ENCODE measurements around the gene GBP3.

DNA sequence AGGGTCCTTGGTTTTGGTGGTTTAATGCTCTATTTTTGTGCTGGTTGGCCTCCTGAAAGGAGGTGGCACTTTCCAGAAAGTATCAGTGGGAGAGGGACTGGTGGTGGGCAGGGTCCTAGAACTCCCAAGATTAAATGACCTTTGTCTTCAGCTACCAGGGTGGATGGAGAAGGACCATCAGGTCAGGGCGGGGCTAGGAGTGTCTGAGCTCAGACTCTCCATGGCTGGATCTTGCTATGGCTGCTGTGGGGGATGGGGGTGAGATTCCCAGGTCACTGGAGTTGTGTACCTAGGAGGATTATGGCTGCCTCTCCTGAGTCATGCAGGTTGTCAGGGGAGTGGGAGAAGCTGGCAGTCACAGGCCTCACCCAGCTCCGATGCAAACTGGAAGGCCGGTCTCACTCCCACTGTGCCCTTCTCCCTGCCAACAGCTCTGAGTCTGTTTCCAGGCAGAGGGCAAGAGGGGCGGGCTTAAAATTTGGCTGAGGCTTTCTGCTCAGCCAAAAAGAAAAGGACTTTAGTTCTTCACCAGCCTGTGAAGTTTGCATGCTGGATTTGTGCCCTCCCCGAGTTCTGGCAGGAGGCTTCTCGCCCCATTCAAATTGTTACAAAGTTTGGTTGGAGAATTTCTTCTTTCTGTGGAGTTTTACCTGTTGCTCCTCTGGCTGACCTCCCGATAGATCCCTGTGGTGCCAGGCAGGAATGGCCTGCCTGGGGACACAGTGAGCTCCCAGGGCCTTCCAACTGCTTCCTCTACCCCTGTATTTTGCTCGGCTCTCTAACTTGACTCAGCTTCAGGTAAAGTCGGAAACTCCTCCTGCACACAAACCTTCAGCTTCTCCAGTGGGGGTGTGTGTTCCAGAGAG is 17.1 kb downstream of the GBP3 start:
- TF ChIP-seq CTCF (IDR thresholded peaks at IDR 0.05) = no peak
- TF ChIP-seq POLR2AphosphoS5 (IDR thresholded peaks at IDR 0.05) = no peak
- TF ChIP-seq POLR2A (IDR thresholded peaks at IDR 0.05) = no peak

Measured in breast epithelium (tissue), 3 donors.